ENCODE measurements around the gene MRPL58. TPM values are rescaled to one million over a fixed set of nuclear protein-coding genes. Genes with fewer than 3 reads are reported as not detected.

Gene MRPL58
- total RNA-seq, 4 donors from 2014 or later, result 28.0 to 48.5 (median 42.6) TPM

- ATAC-seq (ENCODE audit: low FRiP score), result no peak
- TF ChIP-seq CTCF (IDR thresholded peaks at IDR 0.05), result no peak
- no peak for DNase-seq (ENCODE audit: low spot score)
Observed at GRCh38 chr17:75061618-75062017, 49.1 kb downstream of the MRPL58 start.

GRCh38 chr17:75063201-75063600 is 50.7 kb downstream of the MRPL58 start:
- DNase-seq (ENCODE audit: low spot score), result no peak
- TF ChIP-seq CTCF (IDR thresholded peaks at IDR 0.05), result no peak
- ATAC-seq (ENCODE audit: low FRiP score), result no peak

GRCh38 chr17:75063626-75064025 is 51.2 kb downstream of the MRPL58 start:
- TF ChIP-seq CTCF (IDR thresholded peaks at IDR 0.05), result no peak
- DNase-seq (ENCODE audit: low spot score) (no peak), ATAC-seq (ENCODE audit: low FRiP score) (no peak)

- ATAC-seq (ENCODE audit: low FRiP score) (no peak), DNase-seq (ENCODE audit: low spot score) (no peak)
- TF ChIP-seq CTCF (IDR thresholded peaks at IDR 0.05), result no peak
Observed at GRCh38 chr17:75064040-75064439, 51.6 kb downstream of the MRPL58 start.

GRCh38 chr17:75064460-75064859 is 52.0 kb downstream of the MRPL58 start:
- no peak for ATAC-seq (ENCODE audit: low FRiP score)
- no peak for TF ChIP-seq CTCF (IDR thresholded peaks at IDR 0.05)
- no peak for DNase-seq (ENCODE audit: low spot score)

GRCh38 chr17:75064867-75065561 is 52.5 kb downstream of the MRPL58 start:
- no peak for ATAC-seq (ENCODE audit: low FRiP score)
- no peak for TF ChIP-seq CTCF (IDR thresholded peaks at IDR 0.05)

GRCh38 chr17:75065562-75066151 is 53.2 kb downstream of the MRPL58 start:
- ATAC-seq (ENCODE audit: low FRiP score), result no peak
- TF ChIP-seq CTCF (IDR thresholded peaks at IDR 0.05), result no peak
- DNase-seq (ENCODE audit: low spot score), result no peak

More at GRCh38 chr17:75064867-75065561, 52.5 kb downstream of the MRPL58 start:
- DNase-seq (ENCODE audit: low spot score), result no peak

Measured in omental fat pad (tissue), 4 donors.